ENCODE results near the gene CLDN24.

CLDN24 gene

GRCh38 chr4:183272384-183272783 is 49.8 kb downstream of the CLDN24 start:
- no peak for DNase-seq
